HL-60 (cell line): Measurements from ENCODE around the gene RANGAP1.

Experiments used
- CTCF ChIP-seq: IDR thresholded peaks from one replicate; pipeline ENCODE4 v1.5.1; 2011; ENCODE audit warnings: low read length, control low read depth, inconsistent platforms; ENCODE audit not compliant: insufficient read depth
- GABPA ChIP-seq: IDR thresholded peaks from 2 replicates; pipeline ENCODE4 v1.6.1; 2012; ENCODE audit warnings: low read depth
- POLR2AphosphoS5 ChIP-seq: IDR thresholded peaks from 2 replicates; pipeline ENCODE4 v1.6.1; 2012; ENCODE audit warnings: low read depth
- REST ChIP-seq: IDR thresholded peaks from 2 replicates; pipeline ENCODE4 v1.6.1; 2012; ENCODE audit warnings: low read depth; ENCODE audit not compliant: insufficient replicate concordance
- SPI1 ChIP-seq: IDR thresholded peaks from 2 replicates; pipeline ENCODE4 v1.6.1; 2012; ENCODE audit warnings: low read depth, mild to moderate bottlenecking, borderline replicate concordance

GRCh38 chr22:41230401-41230785 lies 55.6 kb downstream of the RANGAP1 start:
- TF ChIP-seq CTCF = no peak
- no peak for TF ChIP-seq POLR2AphosphoS5
- TF ChIP-seq REST = no peak
- no peak for TF ChIP-seq GABPA
- TF ChIP-seq SPI1 = no peak
